Thyroid gland (tissue), 4 donors: ENCODE data around the gene SLC25A22. TPM values are rescaled to one million over a fixed set of nuclear protein-coding genes. Genes with fewer than 3 reads are reported as not detected.

Source experiments
- DNase-seq, 2 donors: peaks; one replicate each; pipeline ENCODE4 v3.0.0-alpha.2; 2019
- H3K27ac ChIP-seq, 3 donors: fragments of 200-600 bp; sonication (generic); 1 replicate in 2 of 3; 2 replicates in 1 of 3; pipeline ENCODE4 v1.5.1; 2016 to 2019; ENCODE audit warnings: mild to moderate bottlenecking in 1 of 3, moderate library complexity in 1 of 3
- H3K27me3 ChIP-seq: fragments of 200-600 bp; sonication (generic); one replicate; pipeline ENCODE4 v1.5.1; 2019
- H3K36me3 ChIP-seq, 2 donors: fragments of 200-600 bp; sonication (generic); one replicate each; pipeline ENCODE4 v1.5.1; 2016 to 2019
- H3K4me1 ChIP-seq, 2 donors: fragments of 200-600 bp; sonication (generic); one replicate each; pipeline ENCODE4 v1.5.1; 2017 to 2019
- H3K4me3 ChIP-seq, 3 donors: fragments of 200-600 bp; sonication (generic); replicated peaks in 1 of 3; 1 replicate in 2 of 3; 2 replicates in 1 of 3; pipeline ENCODE4 v1.5.1; 2016; ENCODE audit warnings: mild to moderate bottlenecking in 1 of 3
- H3K9me3 ChIP-seq: fragments of 200-600 bp; sonication (generic); one replicate; pipeline ENCODE4 v1.5.1; 2017
- CTCF ChIP-seq, 6 experiments: fragments of 200-600 bp in 3 of 6; fragments of 450-650 bp in 3 of 6; sonication (generic) in 3 of 6; IDR thresholded peaks; one replicate each; pipeline ENCODE4 v1.5.1; 2016 to 2019; ENCODE audit warnings: antibody characterized with exemption in 6 of 6, mild to moderate bottlenecking in 2 of 6, inconsistent platforms in 1 of 6, moderate library complexity in 1 of 6
- POLR2A ChIP-seq, 2 donors: fragments of 450-650 bp; IDR thresholded peaks; one replicate each; pipeline ENCODE4 v1.6.1; 2017; ENCODE audit warnings: antibody characterized with exemption in 2 of 2, mild to moderate bottlenecking in 2 of 2, moderate library complexity in 1 of 2
- WGBS, 2 donors: methylation state at CpG; one replicate each; pipeline ENCODE4 v1.1.5; 2017; 5-methylcytosine and 5-hydroxymethylcytosine counted together
- intact Hi-C: fragments of 100-400 bp; cut with DNase I; formaldehyde crosslinking; loops from one replicate; pipeline ENCODE4 v1.15.1; 2023
- total RNA-seq, 4 donors: library from RNA; depleted of rRNA; stranded (reverse); fragments of >200 nt; gene quantifications; one replicate each; pipeline ENCODE4 v1.2.3, GENCODE V29; 2016

The SLC25A22 gene
- total RNA-seq, 4 donors from 2014 or later: 5.1 to 13.1 (median 7.8) TPM

GRCh38 chr11:772429-773390 is 25.4 kb downstream of the SLC25A22 start:
- no peak for DNase-seq

GRCh38 chr11:771617-772204 is 26.4 kb downstream of the SLC25A22 start:
- H3K36me3 ChIP-seq: peaks cover 15 to 17% of the 10 kb centered on the region in 2 donors
- intact Hi-C loops: no loop called here
- peaks cover 6 to 7% of the 10 kb centered on the region in 2 donors for H3K4me1 ChIP-seq
- DNase-seq: no peak
- 81 to 85% methylated on average over 7 to 11 of the region's 15 CpGs for WGBS, 2 donors
- no peak overlapping the region for H3K27ac ChIP-seq
- no peak for TF ChIP-seq CTCF (IDR thresholded peaks at IDR 0.05)
- no peak for TF ChIP-seq POLR2A (IDR thresholded peaks at IDR 0.05)
- no peaks in the 10 kb centered on the region for H3K9me3 ChIP-seq
- H3K27me3 ChIP-seq: no peaks in the 10 kb centered on the region
- H3K4me3 ChIP-seq: no peak overlapping the region

More at GRCh38 chr11:772429-773390, 25.4 kb downstream of the SLC25A22 start:
- no peaks in the 10 kb centered on the region for H3K27me3 ChIP-seq
- H3K36me3 ChIP-seq: peaks cover 15 to 17% of the 10 kb centered on the region in 2 donors
- H3K4me3 ChIP-seq: no peak overlapping the region
- H3K9me3 ChIP-seq: no peaks in the 10 kb centered on the region
- WGBS, 2 donors: 80 to 87% methylated on average over 2 to 7 of the region's 34 CpGs
- TF ChIP-seq POLR2A (IDR thresholded peaks at IDR 0.05) (no peak), CTCF (IDR thresholded peaks at IDR 0.05) (no peak)
- H3K4me1 ChIP-seq: peaks cover 6 to 7% of the 10 kb centered on the region in 2 donors
- H3K27ac ChIP-seq: no peak overlapping the region
- intact Hi-C loops: no loop called here

GRCh38 chr11:770642-771616 is 27.2 kb downstream of the SLC25A22 start:
- Histone ChIP-seq H3K36me3 (peaks cover 17 to 19% of the 10 kb centered on the region in 2 donors), H3K27ac (no peak overlapping the region), H3K27me3 (no peaks in the 10 kb centered on the region), H3K9me3 (no peaks in the 10 kb centered on the region), H3K4me3 (no peak overlapping the region), H3K4me1 (peaks cover 0 to under 1% of the 10 kb centered on the region in 2 donors)
- TF ChIP-seq POLR2A (IDR thresholded peaks at IDR 0.05): no peak
- TF ChIP-seq CTCF (IDR thresholded peaks at IDR 0.05): no peak
- intact Hi-C loops: no loop called here
- no peak for DNase-seq
- 93 to 100% methylated on average over 1 to 24 of the region's 32 CpGs for WGBS, 2 donors

GRCh38 chr11:769887-770641 is 28.0 kb downstream of the SLC25A22 start:
- 85 to 94% methylated on average over 18 of the region's 23 CpGs for WGBS, 2 donors
- intact Hi-C loops: no loop called here
- Histone ChIP-seq H3K4me3 (no peak overlapping the region), H3K9me3 (no peaks in the 10 kb centered on the region), H3K4me1 (no peaks in the 10 kb centered on the region), H3K27me3 (no peaks in the 10 kb centered on the region), H3K27ac (no peak overlapping the region), H3K36me3 (peaks cover 17 to 27% of the 10 kb centered on the region in 2 donors)
- no peak for DNase-seq
- no peak for TF ChIP-seq POLR2A (IDR thresholded peaks at IDR 0.05)
- no peak for TF ChIP-seq CTCF (IDR thresholded peaks at IDR 0.05)
